Body of pancreas (tissue), 4 donors: ENCODE data around the gene IFRD2. TPM values are rescaled to one million over a fixed set of nuclear protein-coding genes. Genes with fewer than 3 reads are reported as not detected.
"Not testable (repeated sequence)": the region's sequence is repeated elsewhere in the genome, so short reads cannot be mapped to it uniquely, and the experiment has no call there.

ENCODE experiments used
- ATAC-seq: fragments of 150-250 bp; one replicate; pipeline ENCODE4 v1.9.1; 2016
- DNase-seq, 4 donors: peaks; one replicate each; pipeline ENCODE4 v3.0.0-alpha.2; 2019
- H3K27ac ChIP-seq, 4 donors: fragments of 200-600 bp; sonication (generic); 1 replicate in 3 of 4; 2 replicates in 1 of 4; pipeline versions ENCODE4 v1.5.1 to v1.6.1; 2016 to 2019; ENCODE audit warnings: mild to moderate bottlenecking in 1 of 4, mixed read lengths in 1 of 4, moderate library complexity in 1 of 4
- H3K27me3 ChIP-seq, 2 donors: fragments of 200-600 bp; sonication (generic); one replicate each; pipeline ENCODE4 v1.6.0; 2016; ENCODE audit warnings: mild to moderate bottlenecking in 1 of 2
- H3K36me3 ChIP-seq, 2 donors: fragments of 200-600 bp; sonication (generic); replicated peaks in 1 of 2; 2 replicates each; pipeline ENCODE4 v1.5.1; 2016; ENCODE audit warnings: low read depth in 2 of 2; ENCODE audit not compliant: insufficient read depth in 1 of 2
- H3K4me1 ChIP-seq: fragments of 200-600 bp; sonication (generic); one replicate; pipeline ENCODE4 v1.6.0; 2016
- H3K4me3 ChIP-seq, 2 donors: fragments of 200-600 bp; sonication (generic); 1 replicate in 1 of 2; 2 replicates in 1 of 2; pipeline ENCODE4 v1.5.1; 2016 to 2019
- H3K9me3 ChIP-seq, 3 donors: fragments of 200-600 bp; sonication (generic); 1 replicate in 2 of 3; 2 replicates in 1 of 3; pipeline ENCODE4 v1.5.1; 2016
- POLR2A ChIP-seq, 3 donors: fragments of 450-650 bp; IDR thresholded peaks; one replicate each; pipeline ENCODE4 v1.6.1; 2016; ENCODE audit warnings: antibody characterized with exemption in 3 of 3, mild to moderate bottlenecking in 2 of 3
- WGBS, 2 donors: methylation state at CpG; one replicate each; pipeline ENCODE4 v1.1.5; 2017; 5-methylcytosine and 5-hydroxymethylcytosine counted together
- intact Hi-C: fragments of 100-400 bp; cut with DNase I; formaldehyde crosslinking; loops from one replicate; pipeline ENCODE4 v1.15.1; 2023
- total RNA-seq, 2 donors: library from RNA; depleted of rRNA; stranded (reverse); fragments of >200 nt; gene quantifications; one replicate each; pipeline ENCODE4 v1.1.0, GENCODE V29; 2016
- TF ChIP-seq, protein P1 (sequence below), 7 experiments: fragments of 450-650 bp in 4 of 7; fragments of 200-600 bp in 3 of 7; sonication (generic) in 3 of 7; IDR thresholded peaks; one replicate each; pipeline ENCODE4 v1.5.1; 2016 to 2019; ENCODE audit warnings: antibody characterized with exemption in 7 of 7

IFRD2 gene
- total RNA-seq, 2 donors from 2014 or later: 75.8 to 103 TPM

DNA sequence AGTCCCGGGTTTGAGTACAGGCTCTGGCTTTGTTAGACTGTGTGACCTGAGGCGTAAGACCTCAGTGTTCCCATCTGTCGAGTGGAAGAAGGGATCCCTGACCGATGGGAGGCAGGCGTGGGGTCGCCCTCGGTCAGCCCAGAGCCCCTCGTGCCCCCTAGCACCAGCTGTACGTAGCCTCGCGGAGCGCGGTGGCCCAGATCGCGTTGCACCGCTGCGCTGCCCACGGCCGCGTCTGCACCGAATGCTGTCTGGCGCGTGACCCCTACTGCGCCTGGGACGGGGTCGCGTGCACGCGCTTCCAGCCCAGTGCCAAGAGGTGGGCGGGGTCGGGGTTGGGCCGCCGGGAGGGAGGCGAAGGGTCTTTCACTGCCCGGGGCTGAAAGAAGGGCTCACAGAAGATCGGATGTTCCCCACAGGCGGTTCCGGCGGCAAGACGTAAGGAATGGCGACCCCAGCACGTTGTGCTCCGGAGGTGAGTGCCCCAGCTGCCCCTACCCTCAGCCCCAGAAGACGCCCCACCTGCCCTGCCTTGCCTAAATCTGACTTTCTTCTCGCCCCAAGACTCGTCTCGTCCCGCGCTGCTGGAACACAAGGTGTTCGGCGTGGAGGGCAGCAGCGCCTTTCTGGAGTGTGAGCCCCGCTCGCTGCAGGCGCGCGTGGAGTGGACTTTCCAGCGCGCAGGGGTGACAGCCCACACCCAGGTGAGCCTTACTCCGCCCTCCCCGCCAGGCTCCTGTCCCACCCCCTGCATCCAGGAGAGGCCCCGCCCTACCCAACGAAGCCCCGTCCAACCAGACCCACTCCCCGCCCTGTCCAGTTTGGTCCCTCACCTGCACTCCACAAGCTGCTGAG is 16.9 kb downstream of the IFRD2 start:
- no peaks in the 10 kb centered on the region for H3K36me3 ChIP-seq
- H3K27ac ChIP-seq: no peak overlapping the region
- no peak for ATAC-seq
- H3K9me3 ChIP-seq: no peaks in the 10 kb centered on the region
- no peak overlapping the region for H3K4me3 ChIP-seq
- intact Hi-C loops: loop anchor here (10.0 kb wide), 1 partner anchor 81 kb away; the partner anchor contains the start of gene GNAT1
- H3K27me3 ChIP-seq: no peaks in the 10 kb centered on the region
- peaks cover 41% of the 10 kb centered on the region for H3K4me1 ChIP-seq
- TF ChIP-seq, protein P1, sequence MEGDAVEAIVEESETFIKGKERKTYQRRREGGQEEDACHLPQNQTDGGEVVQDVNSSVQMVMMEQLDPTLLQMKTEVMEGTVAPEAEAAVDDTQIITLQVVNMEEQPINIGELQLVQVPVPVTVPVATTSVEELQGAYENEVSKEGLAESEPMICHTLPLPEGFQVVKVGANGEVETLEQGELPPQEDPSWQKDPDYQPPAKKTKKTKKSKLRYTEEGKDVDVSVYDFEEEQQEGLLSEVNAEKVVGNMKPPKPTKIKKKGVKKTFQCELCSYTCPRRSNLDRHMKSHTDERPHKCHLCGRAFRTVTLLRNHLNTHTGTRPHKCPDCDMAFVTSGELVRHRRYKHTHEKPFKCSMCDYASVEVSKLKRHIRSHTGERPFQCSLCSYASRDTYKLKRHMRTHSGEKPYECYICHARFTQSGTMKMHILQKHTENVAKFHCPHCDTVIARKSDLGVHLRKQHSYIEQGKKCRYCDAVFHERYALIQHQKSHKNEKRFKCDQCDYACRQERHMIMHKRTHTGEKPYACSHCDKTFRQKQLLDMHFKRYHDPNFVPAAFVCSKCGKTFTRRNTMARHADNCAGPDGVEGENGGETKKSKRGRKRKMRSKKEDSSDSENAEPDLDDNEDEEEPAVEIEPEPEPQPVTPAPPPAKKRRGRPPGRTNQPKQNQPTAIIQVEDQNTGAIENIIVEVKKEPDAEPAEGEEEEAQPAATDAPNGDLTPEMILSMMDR (IDR thresholded peaks at IDR 0.05): no peak
- no peak for TF ChIP-seq POLR2A (IDR thresholded peaks at IDR 0.05)
- 74 to 85% methylated on average over 27 to 59 of the region's 65 CpGs for WGBS, 2 donors
- DNase-seq: no peak

GRCh38 chr3:50274371-50275104 is 17.7 kb downstream of the IFRD2 start:
- H3K4me3 ChIP-seq: no peak overlapping the region
- ATAC-seq: no peak
- TF ChIP-seq, protein P1 (IDR thresholded peaks at IDR 0.05): peak; percentile 43 to 75 (median 61)
- TF ChIP-seq POLR2A (IDR thresholded peaks at IDR 0.05): no peak
- no peaks in the 10 kb centered on the region for H3K9me3 ChIP-seq
- peaks cover 49% of the 10 kb centered on the region for H3K4me1 ChIP-seq
- DNase-seq: peak; percentile 68 to 71 (median 70)
- intact Hi-C loops: loop anchor here (5.0 to 10.0 kb wide), 2 partner anchors 42 to 80 kb away; partner anchors contain the start of gene GNAT1
- peak overlapping the region in 1 of 4 donors; percentile 10 for H3K27ac ChIP-seq
- H3K27me3 ChIP-seq: no peaks in the 10 kb centered on the region
- WGBS, 2 donors: 50 to 51% methylated on average over 20 to 26 of the region's 26 CpGs
- H3K36me3 ChIP-seq: no peaks in the 10 kb centered on the region

- no peak for DNase-seq
- Histone ChIP-seq H3K4me3 (no peak overlapping the region), H3K27ac (peak overlapping the region in 1 of 4 donors; percentile 10), H3K9me3 (no peaks in the 10 kb centered on the region), H3K36me3 (no peaks in the 10 kb centered on the region), H3K4me1 (peaks cover 56% of the 10 kb centered on the region), H3K27me3 (no peaks in the 10 kb centered on the region)
- no peak for TF ChIP-seq POLR2A (IDR thresholded peaks at IDR 0.05)
- TF ChIP-seq, protein P1 (IDR thresholded peaks at IDR 0.05): no peak
- intact Hi-C loops: loop anchor here (5.0 to 10.0 kb wide), 2 partner anchors 41 to 79 kb away; partner anchors contain the start of gene GNAT1
- ATAC-seq: no peak
- WGBS, 2 donors: 71 to 83% methylated on average over 21 to 31 of the region's 31 CpGs
Observed at GRCh38 chr3:50273689-50274065, 18.6 kb downstream of the IFRD2 start.

GRCh38 chr3:50272911-50273688 is 19.1 kb downstream of the IFRD2 start:
- DNase-seq: peak; percentile 86 to 91 (median 90)
- Histone ChIP-seq H3K27me3 (no peaks in the 10 kb centered on the region), H3K9me3 (no peaks in the 10 kb centered on the region), H3K4me1 (peaks cover 62% of the 10 kb centered on the region), H3K27ac (peak overlapping the region in 3 of 4 donors; percentile 93 to 97 (median 94)), H3K36me3 (no peaks in the 10 kb centered on the region), H3K4me3 (no peak overlapping the region)
- intact Hi-C loops: loop anchor here (5.0 to 10.0 kb wide), 2 partner anchors 41 to 78 kb away; partner anchors contain the start of gene GNAT1
- ATAC-seq: peak; percentile 70
- WGBS, 2 donors: 3 to 16% methylated on average over 8 to 61 of the region's 61 CpGs
- TF ChIP-seq POLR2A (IDR thresholded peaks at IDR 0.05): peak in 2 of 3 donors; percentile 18 to 24
- TF ChIP-seq, protein P1 (IDR thresholded peaks at IDR 0.05): peak; percentile 94 to 99 (median 99)

GRCh38 chr3:50272538-50272910 is 19.7 kb downstream of the IFRD2 start:
- H3K9me3 ChIP-seq, ATAC-seq, H3K36me3 ChIP-seq, DNase-seq, H3K27me3 ChIP-seq, H3K4me3 ChIP-seq: not testable (repeated sequence)
- intact Hi-C loops: loop anchor here (5.0 to 10.0 kb wide), 2 partner anchors 40 to 78 kb away; partner anchors contain the start of gene GNAT1
- 54 to 59% methylated on average over 10 of the region's 10 CpGs for WGBS, 2 donors
- H3K4me1 ChIP-seq: peaks cover 68% of the 10 kb centered on the region
- H3K27ac ChIP-seq: peak overlapping the region in 3 of 4 donors; percentile 93 to 97 (median 94)
